Measurements from ENCODE around the gene GRHPR.

GRHPR gene

GRCh38 chr9:37486256-37486615, 63.7 kb downstream of the GRHPR start:
- no peak for DNase-seq
